ENCODE data around the gene MESP2. TPM values are rescaled to one million over a fixed set of nuclear protein-coding genes. Genes with fewer than 3 reads are reported as not detected.
"Not testable (repeated sequence)": the region's sequence is repeated elsewhere in the genome, so short reads cannot be mapped to it uniquely, and the experiment has no call there.

MESP2 gene
- polyA plus RNA-seq, 1 of the 3 experiments (the other 2 are of a cell fraction) = 0.31 TPM

- DNase-seq; H3K4me2 ChIP-seq; H3K9me2 ChIP-seq; H3K27me3 ChIP-seq (ENCODE audit: insufficient read depth); H3F3A ChIP-seq (replicated peaks; ENCODE audit: insufficient read depth); H3K9ac ChIP-seq; H3K4me1 ChIP-seq (ENCODE audit: control insufficient read depth in 1 of 2, insufficient read depth in 2 of 2, low read depth in 1 of 2, low read length in 1 of 2); H2AFZ ChIP-seq (ENCODE audit: low read depth); H3K27ac ChIP-seq (ENCODE audit: low read depth in 2 of 2, low read length in 1 of 2); POLR2A ChIA-PET; H3K9me3 ChIP-seq; H3K79me2 ChIP-seq (ENCODE audit: insufficient read depth); H3K4me3 ChIP-seq (ENCODE audit: low read depth in 2 of 2, low read length in 1 of 2); H3K36me3 ChIP-seq (replicated peaks in 1 of 2; ENCODE audit: control insufficient read depth in 1 of 2, insufficient read depth in 2 of 2, low read length in 1 of 2); H4K20me1 ChIP-seq (ENCODE audit: insufficient read depth): not testable (repeated sequence)
- CTCF ChIA-PET = interaction anchor here (1.6 to 1.9 kb wide), 2 partner anchors 22 to 92 kb away, joined by 7 read pairs; no protein-coding TSS in a partner anchor
- 96% methylated on average over 9 of the region's 9 CpGs for WGBS (ENCODE audit: low lambda C conversion rate)
These were observed 6.5 kb downstream of the MESP2 start for GRCh38 chr15:89782619-89782950.

DNA sequence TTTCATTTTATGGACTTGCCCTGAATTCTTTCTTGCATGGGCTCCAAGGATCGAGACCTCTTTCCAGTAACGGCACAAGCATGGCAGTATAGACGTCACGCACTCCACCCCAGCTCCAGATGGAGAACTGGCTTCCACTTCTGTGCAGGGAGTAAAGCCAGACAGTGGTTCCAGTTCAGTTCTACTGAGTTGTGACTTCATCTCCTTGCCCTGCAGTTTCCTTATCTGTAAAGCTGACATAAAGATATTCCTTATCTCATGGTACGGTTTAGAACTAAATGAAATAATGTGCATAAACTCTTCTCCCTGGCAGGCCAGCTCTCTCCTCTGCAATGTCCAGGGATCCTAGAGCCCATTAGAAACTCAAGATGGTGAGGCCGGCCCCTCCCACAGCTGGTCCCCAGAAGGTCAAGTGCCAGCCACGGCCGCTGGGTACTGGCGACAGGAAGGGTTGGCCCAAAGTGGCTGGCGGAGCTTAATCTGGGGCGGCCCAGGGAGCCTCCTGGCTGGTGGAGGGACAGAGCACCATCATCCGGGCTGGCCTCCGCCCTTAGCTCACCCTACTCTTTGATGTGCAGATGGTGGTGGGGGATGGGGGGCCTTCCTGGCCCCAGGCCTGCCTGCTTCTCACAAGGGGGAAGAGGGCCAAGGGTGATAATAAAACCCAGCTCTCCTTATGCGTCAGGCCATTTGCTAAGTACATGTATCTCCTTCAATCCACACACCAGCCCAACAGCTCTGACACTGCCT, 7.2 kb downstream of the MESP2 start:
- H3K9ac ChIP-seq = no peak overlapping the region
- peak; percentile 38 for DNase-seq
- H3K4me1 ChIP-seq (ENCODE audit: control insufficient read depth in 1 of 2, insufficient read depth in 2 of 2, low read depth in 1 of 2, low read length in 1 of 2) = no peaks in the 10 kb centered on the region; a peak in 1 of 4 replicates
- ChIA-PET CTCF (interaction anchor here (1.1 to 1.9 kb wide), 4 partner anchors 10 to 92 kb away, joined by 4 to 7 read pairs (median 7); no protein-coding TSS in a partner anchor), POLR2A (no interaction called here)
- H3F3A ChIP-seq (replicated peaks; ENCODE audit: insufficient read depth) = peaks cover 12% of the 10 kb centered on the region
- no peaks in the 10 kb centered on the region for H4K20me1 ChIP-seq (ENCODE audit: insufficient read depth)
- H3K9me3 ChIP-seq = peaks cover 11% of the 10 kb centered on the region; the same call in 1 of the 2 replicates
- no peak overlapping the region for H3K4me2 ChIP-seq
- H3K27me3 ChIP-seq (ENCODE audit: insufficient read depth) = no peaks in the 10 kb centered on the region
- no peaks in the 10 kb centered on the region for H3K9me2 ChIP-seq
- WGBS (ENCODE audit: low lambda C conversion rate) = 92% methylated on average over 9 of the region's 14 CpGs
- no peak overlapping the region for H2AFZ ChIP-seq (ENCODE audit: low read depth)
- TF ChIP-seq NRF1 (IDR thresholded peaks at IDR 0.05; ENCODE audit: low read depth, low read length) (no peak), FOXM1 (IDR thresholded peaks at IDR 0.05; ENCODE audit: low read depth) (no peak), SMC3 (IDR thresholded peaks at IDR 0.05; ENCODE audit: low read depth, low read length) (no peak), GABPA (IDR thresholded peaks at IDR 0.05; ENCODE audit: low read depth) (no peak)
- H3K27ac ChIP-seq (ENCODE audit: low read depth in 2 of 2, low read length in 1 of 2) = no peak overlapping the region
- peaks cover 0 to 10% of the 10 kb centered on the region in 2 experiments for H3K36me3 ChIP-seq (replicated peaks in 1 of 2; ENCODE audit: control insufficient read depth in 1 of 2, insufficient read depth in 2 of 2, low read length in 1 of 2)
- no peak overlapping the region for H3K4me3 ChIP-seq (ENCODE audit: low read depth in 2 of 2, low read length in 1 of 2)
- H3K79me2 ChIP-seq (ENCODE audit: insufficient read depth) = no peaks in the 10 kb centered on the region

GRCh38 chr15:89783861-89784685, 7.9 kb downstream of the MESP2 start:
- Histone ChIP-seq H2AFZ (ENCODE audit: low read depth) (no peak overlapping the region), H3K9me3 (peaks cover 12% of the 10 kb centered on the region; the same call in 1 of the 2 replicates), H3K4me1 (ENCODE audit: control insufficient read depth in 1 of 2, insufficient read depth in 2 of 2, low read depth in 1 of 2, low read length in 1 of 2) (no peaks in the 10 kb centered on the region; a peak in 1 of 4 replicates), H3K9me2 (no peaks in the 10 kb centered on the region), H3K27me3 (ENCODE audit: insufficient read depth) (no peaks in the 10 kb centered on the region), H3K79me2 (ENCODE audit: insufficient read depth) (no peaks in the 10 kb centered on the region), H3K4me2 (no peak overlapping the region), H4K20me1 (ENCODE audit: insufficient read depth) (no peaks in the 10 kb centered on the region), H3K9ac (no peak overlapping the region), H3K27ac (ENCODE audit: low read depth in 2 of 2, low read length in 1 of 2) (no peak overlapping the region), H3K4me3 (ENCODE audit: low read depth in 2 of 2, low read length in 1 of 2) (no peak overlapping the region), H3F3A (replicated peaks; ENCODE audit: insufficient read depth) (peaks cover 12% of the 10 kb centered on the region), H3K36me3 (replicated peaks in 1 of 2; ENCODE audit: control insufficient read depth in 1 of 2, insufficient read depth in 2 of 2, low read length in 1 of 2) (peaks cover 0 to 14% of the 10 kb centered on the region in 2 experiments)
- POLR2A ChIA-PET = no interaction called here
- peak; percentile 17 for DNase-seq
- CTCF ChIA-PET = interaction anchor here (1.1 to 1.9 kb wide), 6 partner anchors 11 to 91 kb away, joined by 3 to 7 read pairs (median 6); no protein-coding TSS in a partner anchor
- TF ChIP-seq GATA2 (CRISPR knock-in tag; IDR thresholded peaks at IDR 0.05) (no peak), NFIC (IDR thresholded peaks at IDR 0.05; ENCODE audit: borderline replicate concordance) (no peak), RXRA (IDR thresholded peaks at IDR 0.05; ENCODE audit: borderline replicate concordance, low read depth) (no peak), FOXJ3 (CRISPR knock-in tag; IDR thresholded peaks at IDR 0.05) (no peak), EP300 (IDR thresholded peaks at IDR 0.05; ENCODE audit: borderline replicate concordance in 1 of 2, low read depth in 1 of 2, low read length in 1 of 2) (no peak), ELF1 (IDR thresholded peaks at IDR 0.05) (no peak), JUND (IDR thresholded peaks at IDR 0.05) (no peak)
- TF ChIP-seq, protein P1, sequence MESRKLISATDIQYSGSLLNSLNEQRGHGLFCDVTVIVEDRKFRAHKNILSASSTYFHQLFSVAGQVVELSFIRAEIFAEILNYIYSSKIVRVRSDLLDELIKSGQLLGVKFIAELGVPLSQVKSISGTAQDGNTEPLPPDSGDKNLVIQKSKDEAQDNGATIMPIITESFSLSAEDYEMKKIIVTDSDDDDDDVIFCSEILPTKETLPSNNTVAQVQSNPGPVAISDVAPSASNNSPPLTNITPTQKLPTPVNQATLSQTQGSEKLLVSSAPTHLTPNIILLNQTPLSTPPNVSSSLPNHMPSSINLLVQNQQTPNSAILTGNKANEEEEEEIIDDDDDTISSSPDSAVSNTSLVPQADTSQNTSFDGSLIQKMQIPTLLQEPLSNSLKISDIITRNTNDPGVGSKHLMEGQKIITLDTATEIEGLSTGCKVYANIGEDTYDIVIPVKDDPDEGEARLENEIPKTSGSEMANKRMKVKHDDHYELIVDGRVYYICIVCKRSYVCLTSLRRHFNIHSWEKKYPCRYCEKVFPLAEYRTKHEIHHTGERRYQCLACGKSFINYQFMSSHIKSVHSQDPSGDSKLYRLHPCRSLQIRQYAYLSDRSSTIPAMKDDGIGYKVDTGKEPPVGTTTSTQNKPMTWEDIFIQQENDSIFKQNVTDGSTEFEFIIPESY (IDR thresholded peaks at IDR 0.05; ENCODE audit: borderline replicate concordance, low read depth) = no peak
- TF ChIP-seq, protein P2, sequence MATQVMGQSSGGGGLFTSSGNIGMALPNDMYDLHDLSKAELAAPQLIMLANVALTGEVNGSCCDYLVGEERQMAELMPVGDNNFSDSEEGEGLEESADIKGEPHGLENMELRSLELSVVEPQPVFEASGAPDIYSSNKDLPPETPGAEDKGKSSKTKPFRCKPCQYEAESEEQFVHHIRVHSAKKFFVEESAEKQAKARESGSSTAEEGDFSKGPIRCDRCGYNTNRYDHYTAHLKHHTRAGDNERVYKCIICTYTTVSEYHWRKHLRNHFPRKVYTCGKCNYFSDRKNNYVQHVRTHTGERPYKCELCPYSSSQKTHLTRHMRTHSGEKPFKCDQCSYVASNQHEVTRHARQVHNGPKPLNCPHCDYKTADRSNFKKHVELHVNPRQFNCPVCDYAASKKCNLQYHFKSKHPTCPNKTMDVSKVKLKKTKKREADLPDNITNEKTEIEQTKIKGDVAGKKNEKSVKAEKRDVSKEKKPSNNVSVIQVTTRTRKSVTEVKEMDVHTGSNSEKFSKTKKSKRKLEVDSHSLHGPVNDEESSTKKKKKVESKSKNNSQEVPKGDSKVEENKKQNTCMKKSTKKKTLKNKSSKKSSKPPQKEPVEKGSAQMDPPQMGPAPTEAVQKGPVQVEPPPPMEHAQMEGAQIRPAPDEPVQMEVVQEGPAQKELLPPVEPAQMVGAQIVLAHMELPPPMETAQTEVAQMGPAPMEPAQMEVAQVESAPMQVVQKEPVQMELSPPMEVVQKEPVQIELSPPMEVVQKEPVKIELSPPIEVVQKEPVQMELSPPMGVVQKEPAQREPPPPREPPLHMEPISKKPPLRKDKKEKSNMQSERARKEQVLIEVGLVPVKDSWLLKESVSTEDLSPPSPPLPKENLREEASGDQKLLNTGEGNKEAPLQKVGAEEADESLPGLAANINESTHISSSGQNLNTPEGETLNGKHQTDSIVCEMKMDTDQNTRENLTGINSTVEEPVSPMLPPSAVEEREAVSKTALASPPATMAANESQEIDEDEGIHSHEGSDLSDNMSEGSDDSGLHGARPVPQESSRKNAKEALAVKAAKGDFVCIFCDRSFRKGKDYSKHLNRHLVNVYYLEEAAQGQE (IDR thresholded peaks at IDR 0.05; ENCODE audit: low read depth, low read length) = no peak
- WGBS (ENCODE audit: low lambda C conversion rate) = 93% methylated on average over 6 of the region's 15 CpGs

Measured in SK-N-SH (cell line).